Measurements from ENCODE around the gene GALNT18.
"Not testable (repeated sequence)": the region's sequence is repeated elsewhere in the genome, so short reads cannot be mapped to it uniquely, and the experiment has no call there.

GALNT18 gene

DNA sequence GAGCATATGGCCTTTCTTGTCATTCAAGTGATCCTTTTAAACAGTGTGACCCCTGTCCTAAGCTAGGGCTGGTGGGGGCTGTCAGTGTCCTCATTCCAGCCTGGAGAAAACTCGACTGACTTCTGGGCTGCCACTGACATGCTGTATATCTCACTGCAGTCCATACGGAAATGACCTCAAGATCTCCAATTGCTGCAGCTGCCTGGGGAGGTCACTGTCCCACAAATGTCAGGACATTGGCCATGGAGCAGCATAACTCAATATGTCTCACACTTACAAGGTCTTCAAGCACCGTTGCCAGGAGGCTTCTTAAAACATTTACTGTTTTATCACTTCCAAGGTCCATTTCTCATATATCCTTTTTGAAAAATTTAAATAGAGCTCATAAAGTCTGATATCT lies 240.9 kb downstream of the GALNT18 start:
- no peak for DNase-seq (ENCODE audit: low read depth)

DNA sequence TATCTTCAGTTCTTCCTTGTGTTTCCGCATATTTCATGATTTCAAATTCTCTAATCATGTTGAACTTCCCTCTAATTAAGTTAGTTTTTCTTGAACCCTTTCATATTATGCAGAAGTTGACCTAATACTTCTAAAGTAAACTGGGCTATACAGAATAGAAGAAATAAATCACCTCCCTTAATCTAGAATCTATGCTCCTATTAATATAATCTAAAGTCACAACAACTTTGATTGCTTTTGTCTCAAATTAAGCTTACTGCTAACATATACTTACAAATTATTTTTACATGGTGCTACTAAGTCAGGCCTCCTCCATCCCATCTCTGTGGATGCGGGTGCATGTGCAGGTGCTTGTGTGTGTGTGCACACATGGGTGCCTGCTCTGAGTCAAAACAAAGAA lies 241.5 kb downstream of the GALNT18 start:
- no peak for DNase-seq (ENCODE audit: low read depth)

DNA sequence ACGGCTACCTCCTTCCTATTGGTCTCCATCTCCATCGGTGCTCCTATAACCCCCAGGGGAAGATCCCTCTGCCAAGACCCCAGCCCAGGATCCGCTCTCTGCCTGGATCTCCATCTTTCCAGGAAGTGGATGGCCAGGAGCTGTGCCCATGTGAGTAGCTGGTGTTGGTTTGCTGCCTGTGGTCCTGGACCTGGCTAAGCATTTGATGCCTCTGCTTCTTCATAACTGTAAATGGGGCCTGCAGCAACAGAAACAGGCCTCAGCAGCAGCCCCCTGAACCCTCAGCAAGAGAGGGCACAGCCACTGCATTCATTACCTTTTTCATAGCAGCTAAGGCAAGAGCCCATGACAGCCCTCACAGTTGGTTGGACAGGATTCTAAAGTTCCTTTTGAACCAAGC lies 242.1 kb downstream of the GALNT18 start:
- DNase-seq (ENCODE audit: low read depth), result no peak

DNA sequence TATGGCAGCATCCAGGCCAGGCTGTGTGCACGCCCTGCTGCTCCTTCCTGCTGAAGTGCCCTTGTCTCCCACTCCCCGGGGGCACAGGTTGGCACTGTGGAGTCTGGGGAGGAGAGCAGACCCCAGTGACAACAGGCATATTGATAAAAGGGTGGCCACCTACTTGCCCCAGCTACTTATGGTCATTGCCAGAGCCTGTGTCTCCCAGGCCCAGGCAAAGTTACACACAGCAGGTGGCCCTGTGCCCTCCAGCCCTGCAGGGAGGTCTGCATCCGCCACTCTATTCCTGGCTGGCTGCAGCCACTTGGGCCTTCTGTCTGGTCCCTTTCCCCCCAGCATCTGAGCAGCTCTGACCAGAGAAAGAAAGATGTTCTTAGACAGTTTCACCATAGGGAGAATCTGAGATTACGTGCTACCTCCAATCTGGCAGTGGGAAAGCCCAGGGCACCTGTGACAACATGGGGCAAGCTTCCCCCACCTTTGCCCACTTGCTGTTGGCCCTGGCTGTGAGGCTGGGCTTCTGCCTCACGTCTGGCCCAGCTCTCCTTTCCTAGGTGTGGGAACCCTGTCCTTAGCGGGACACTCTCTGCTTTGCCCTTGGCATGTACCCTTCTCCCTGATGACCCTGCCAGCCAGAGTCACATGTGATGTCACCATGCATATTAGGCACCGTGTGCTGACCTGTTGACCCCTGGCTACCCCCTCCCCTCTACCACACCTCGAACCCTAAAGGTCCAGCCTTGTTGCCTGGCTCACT lies 243.4 kb downstream of the GALNT18 start:
- no peak for DNase-seq (ENCODE audit: low read depth)

DNA sequence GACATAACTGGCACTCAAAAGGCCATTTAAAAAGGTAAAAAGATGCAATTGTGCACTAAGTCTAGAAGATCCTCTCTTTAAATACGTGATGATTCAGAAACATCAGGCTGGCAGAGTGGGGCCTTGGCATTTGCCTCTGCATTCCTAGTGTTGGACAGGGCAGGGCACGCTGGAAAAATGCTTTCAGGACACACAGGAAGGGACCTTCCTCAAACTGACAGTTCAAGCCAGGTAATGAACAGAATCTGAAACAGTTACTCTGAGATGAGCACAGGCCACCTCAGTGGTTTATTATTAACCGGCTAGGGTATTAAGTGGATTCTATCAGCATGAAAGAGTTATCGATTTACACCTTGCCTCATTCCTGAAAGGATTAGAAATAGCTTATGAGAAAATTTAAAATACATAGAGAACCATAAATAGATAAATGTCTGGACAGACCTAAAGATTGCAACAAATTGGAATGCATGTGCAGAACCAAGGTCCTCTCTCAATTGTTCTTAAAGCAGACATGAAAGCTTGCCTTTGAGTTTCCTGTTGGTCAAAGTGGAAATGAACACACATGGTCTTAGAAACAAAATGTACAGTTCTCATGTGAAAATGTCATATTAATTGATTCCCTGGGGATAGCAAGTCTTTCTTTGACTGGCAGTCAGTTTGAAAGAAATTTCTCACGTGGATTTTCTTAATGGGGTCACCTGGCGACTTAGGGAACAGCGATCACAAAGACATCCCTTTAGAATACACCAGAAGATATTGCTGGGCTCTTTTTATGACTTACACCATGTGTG lies 247.3 kb downstream of the GALNT18 start:
- DNase-seq (ENCODE audit: low read depth), result no peak

DNA sequence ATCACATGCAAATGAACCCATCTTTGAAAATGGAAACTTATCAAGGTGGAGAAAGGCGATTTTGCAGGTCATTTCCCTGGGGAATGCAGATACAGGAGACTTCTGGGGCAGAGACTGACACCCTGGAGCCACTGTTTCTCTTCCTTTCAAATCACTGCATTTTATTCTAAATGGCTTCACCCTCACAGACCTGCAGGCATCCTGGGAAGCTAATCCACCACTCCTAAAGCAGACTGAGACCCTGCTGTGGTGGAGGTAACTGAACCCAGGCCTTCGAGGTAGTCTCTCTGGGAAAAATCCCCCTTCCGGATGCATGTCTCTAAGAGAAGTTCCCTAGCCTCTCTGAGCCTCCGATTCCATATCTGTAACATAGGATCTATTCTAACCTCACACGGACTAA lies 247.9 kb downstream of the GALNT18 start:
- DNase-seq (ENCODE audit: low read depth), result no peak

DNA sequence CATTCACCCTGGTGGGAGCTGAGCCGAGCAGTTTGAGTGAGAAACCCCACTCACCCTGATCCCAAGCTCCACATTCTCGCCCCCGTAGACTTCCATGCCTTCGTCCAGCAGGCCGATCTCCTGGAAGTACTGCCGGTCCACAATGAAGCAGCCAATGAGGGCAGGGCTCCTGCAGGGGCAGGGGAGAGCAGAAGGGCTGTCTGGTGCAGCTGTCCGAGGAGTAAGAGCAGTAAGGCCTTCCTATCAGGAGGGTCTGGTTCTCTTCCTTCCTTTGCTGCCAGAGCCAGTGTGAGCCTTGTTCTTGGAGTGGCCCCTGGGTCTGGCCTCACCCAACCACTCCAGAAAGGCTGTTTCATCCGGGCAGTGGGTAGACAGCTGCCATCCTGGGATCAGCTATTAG lies 249.3 kb downstream of the GALNT18 start:
- DNase-seq (ENCODE audit: low read depth), result no peak

DNA sequence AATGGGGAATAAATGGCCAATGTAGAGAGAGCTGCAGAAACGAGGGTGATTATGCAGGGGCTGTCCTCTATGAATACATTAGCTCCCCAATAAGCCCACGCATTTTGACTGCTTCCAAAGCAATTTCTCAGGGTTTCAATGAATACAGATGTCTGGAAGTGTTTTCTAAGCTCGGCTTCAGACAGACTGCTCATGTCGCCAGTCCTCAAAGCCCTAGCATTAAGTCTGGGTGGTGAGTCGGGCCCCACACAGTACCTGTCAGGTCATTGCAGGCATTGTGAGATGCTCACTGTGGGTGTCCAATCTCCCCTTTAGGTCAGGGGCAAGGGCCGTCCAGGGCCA lies 250.9 kb downstream of the GALNT18 start:
- DNase-seq (ENCODE audit: low read depth), result no peak

DNA sequence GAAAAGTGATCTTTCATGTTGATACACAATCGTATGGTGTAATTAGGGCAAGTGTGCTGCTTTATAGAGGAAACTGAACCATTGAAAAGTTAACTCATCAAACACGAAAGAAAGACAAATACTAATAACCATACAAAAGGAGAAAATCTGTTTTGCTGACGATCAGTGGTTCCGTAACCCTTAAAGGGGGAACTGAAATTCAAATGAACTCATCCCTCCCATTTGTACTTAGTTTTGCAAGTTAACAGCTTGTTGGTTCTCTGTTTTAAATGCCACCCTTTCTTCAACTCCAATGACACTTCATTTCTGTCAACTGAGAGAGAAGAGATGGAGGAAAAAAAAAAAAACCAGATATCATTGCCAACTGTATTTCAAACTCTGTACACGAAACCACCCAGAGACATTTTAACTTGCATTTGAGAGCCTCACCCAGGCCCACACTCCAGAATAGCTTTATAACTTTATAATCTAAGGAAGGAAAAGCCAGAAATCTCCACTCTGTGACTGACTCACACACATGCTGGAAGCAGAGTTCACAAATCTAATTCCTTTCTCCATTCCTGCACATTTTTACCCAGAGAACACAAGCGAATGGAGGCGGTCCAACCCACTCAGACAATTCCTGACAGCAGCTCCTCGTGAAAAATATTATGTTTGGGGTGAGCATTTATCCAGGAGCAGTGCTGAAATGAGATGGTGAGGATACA lies 251.4 kb downstream of the GALNT18 start:
- no peak for DNase-seq (ENCODE audit: low read depth)

DNA sequence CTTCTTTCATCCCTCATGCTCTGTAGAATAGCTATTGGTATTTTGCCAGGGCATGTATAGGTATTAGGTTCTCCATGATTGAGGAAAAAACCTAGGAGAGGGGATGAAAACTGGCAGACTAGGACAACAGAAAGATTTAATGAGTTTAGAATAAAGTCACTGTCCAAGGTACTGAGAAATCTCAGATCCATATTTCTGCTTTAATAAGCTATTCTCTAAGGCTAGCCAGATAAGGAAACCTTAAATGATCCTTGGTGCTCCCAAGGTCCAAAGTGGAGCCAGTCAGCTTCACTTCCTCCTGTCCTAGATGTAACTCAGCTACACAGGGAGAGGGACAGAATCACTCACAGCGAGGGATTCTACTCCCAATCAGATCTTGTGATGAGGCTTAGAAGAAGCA lies 255.0 kb downstream of the GALNT18 start:
- DNase-seq (ENCODE audit: low read depth), result no peak

DNA sequence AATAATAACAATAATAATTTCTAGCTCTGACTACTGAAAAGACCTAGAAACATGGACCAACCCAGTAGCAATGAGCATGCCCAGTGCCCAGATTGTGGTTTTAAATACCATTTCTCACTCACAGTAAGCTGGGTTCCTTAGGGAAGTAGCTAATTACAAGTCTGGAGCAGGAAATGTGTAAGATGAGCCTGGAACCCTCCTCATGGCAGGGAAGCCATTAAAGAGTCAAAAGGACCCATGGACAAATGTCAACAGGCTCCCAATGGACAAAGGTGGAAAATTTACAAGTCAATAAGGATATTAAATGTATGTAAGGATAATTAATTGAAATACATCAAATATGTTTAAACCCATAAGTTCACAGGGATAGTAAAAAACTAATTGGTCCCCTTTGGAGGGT lies 258.1 kb downstream of the GALNT18 start:
- DNase-seq (ENCODE audit: low read depth), result no peak

DNA sequence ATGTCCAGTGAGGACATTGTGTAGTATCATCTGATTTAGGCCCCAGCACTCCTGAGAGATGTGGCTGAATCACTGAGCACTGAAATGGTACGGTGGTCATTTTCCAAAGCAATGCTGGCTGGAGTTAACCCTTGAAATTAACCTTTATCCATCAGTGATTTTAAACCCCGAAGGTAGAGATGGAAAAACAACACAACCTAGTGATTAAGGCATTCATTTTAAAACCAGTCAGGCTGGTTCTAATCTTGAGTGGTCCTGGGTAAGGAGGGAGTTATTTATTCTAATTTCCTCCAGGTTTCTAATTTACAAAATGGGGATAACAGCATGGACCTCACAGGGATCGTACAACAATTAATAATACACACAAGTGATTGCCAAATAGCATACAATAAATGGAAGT lies 262.2 kb downstream of the GALNT18 start:
- no peak for DNase-seq (ENCODE audit: low read depth)

DNA sequence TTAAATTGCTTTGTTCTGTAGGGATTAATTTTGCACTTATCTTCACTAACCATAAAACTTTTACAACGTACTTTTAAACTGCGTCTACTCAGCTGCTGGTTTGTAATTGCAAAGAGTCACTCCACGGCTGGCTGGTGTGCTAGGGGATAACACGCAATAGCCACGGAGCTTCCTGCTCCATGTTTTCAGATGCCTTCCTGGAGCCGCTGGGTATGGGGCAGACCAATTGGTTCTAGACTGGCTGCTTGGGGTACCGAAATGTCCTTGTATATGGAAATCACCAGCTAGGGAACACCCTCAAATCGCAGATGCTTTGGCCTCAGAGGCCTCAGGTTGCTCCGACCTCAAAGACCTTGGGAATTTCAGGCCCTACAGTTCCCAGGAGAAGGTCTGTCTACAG lies 265.0 kb downstream of the GALNT18 start:
- DNase-seq (ENCODE audit: low read depth), result no peak

DNA sequence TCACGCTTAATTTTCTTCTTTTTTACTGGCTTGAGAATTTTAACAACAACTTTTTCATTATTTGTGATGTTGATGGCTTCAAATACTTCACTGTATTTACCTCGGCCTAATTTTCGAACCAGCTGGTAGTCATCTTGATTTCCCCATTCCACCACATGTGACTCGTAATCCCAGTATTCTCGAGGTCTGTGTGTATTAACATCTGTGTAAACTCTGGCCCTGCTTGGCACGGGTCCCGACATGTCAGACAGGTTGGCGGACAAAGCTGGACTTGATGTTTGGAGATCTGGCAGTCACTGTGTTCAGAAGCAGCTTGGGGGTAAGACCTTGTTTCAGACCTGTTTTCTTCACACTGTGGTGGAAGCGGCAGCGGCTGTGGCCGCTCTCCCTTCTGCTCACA lies 268.9 kb downstream of the GALNT18 start, which contains the start of gene CSNK2A3:
TSS of gene CSNK2A3 (minus strand) at position 373 of the 400 bp plus-strand sequence. CDS start at position 242, 131 bp downstream.
- DNase-seq (ENCODE audit: low read depth), result not testable (repeated sequence)

DNA sequence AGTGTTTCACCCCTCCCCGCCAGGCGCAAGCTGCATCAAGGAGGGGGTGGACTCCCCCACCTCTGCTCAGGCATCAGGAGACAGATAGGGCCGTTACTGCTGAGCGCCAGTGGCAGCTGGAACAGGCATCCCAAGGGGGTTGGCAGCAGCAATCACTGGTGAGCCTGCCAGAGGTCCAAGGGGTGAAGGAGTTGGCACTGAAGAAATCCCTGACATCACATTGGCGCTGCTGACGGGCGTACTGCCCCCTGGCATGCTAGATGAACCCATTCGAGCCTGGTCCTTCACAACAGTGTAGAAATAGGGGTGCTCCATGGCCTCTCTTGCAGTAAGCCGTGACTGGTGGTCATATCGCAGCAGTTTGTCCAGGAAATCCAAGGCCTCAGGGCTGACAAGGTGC lies 270.0 kb downstream of the GALNT18 start:
- DNase-seq (ENCODE audit: low read depth), result not testable (repeated sequence)

DNA sequence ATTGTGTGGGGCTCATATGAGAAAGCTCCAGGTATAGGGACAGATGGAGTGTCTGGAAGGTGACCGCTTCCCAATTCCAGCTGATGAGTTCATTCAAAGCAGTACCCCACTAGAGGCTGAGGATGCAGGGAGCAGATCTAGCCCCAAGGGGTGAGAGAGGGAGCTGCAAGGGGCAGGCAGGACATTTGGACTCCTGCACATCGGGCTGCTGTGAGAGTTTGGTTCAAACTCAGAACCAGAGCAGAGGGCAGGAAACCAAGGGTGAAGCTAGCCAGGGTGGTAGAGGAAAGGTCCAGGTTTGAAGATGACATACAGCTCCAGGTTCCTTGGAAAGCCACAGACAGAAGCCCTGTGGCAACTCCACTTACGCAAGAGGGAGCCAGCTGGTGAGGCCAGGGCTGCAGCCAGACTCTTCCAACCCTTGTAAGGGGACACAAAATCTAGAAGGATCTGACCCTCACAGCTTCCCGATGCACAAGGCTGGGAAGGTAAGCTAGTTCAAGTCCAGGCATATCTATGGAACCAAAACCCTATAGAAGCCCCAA lies 270.7 kb downstream of the GALNT18 start:
- DNase-seq (ENCODE audit: low read depth), result no peak

DNA sequence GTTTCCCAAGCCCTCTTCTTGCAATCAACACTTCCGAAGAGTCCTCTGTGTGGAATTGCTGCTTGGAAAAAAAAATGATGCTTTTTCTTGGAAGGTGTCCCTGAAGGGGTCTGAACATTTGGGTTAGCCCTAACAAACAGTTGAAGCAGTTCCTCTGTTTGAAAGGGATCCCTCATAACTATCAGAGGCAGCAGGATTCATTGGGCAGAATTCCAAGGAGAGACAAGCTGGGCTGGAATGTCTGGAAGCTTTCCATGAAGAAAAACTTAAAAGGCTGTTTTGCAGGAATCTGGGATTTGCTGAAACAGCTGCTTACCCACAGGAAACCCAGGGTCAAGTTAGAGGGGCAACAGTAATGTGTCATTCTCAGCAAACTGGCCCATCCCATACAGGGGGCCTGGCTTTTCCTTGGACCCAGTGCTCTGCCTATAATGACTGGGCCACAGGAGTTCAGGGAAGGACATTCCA lies 271.9 kb downstream of the GALNT18 start:
- peak; percentile 15 for DNase-seq (ENCODE audit: low read depth)

DNA sequence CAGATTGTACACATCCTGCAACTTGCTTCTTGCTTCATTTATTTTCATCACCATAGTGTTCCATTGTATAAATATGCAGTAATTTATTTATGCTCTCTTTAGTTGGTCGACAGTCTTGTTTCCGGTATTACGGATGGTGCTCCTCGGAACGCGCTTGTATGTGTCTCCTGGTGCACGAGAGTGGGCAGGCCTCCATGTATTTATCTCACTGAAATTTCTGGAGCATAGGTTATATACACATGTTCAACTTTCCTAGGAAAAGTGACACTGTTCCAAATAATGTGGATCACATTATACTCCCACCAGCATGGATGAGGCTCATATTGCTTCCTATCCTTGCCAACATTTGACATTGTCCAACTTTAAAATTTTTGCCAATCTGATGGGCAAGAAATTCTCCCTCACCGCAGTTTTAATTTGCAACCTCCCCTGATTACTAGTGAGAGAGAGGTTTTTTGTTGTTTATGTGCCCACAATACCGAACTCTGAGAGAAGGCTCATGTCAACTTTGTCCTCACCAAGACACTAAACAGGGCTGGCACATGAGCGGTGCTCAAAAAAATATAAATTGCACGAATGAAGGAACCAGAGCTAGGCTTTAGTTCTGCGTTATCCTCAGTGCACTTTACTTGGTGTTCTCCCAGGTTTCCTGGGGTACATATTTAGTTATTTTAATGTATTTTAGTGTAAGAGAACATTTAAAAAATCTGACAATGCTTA lies 272.5 kb downstream of the GALNT18 start:
- DNase-seq (ENCODE audit: low read depth), result no peak

DNA sequence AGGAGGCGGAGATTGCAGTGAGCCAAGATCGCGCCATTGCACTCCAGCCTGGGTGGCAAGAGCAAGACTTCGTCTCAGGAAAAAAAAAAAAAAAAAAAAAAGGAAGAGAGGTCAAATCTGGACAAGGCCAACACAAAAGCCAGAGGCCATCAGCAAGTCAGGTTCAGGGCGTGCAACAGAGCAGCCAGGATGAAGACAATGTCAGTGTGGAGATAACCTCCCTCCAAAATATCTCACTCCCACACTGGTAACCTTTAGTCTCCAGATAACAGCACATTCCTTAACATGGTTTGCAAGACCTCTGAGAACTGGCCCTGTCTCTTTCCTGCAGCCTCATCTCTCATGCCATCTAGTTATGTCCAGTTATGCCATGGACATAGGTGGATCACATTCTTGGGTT lies 273.5 kb downstream of the GALNT18 start:
- no peak for DNase-seq (ENCODE audit: low read depth)

DNA sequence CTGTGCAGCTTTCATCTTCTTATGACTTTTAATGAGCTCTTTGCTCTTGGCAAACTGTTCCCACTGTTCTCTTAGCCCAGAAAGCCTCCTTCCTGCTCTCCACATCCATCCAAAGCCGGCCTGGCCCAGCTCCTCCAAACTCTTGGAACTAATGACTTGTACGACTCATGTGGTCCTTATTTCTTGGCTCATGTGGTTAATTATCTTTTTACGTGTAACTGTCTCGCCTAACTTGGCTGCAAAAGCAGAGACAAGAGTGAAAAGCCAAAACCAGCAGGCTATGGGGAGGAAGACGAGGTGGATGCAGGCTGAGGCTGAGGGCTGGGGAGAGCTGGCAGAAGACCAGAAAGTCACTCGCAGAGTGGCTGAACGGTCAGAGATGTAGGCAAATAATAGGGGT lies 274.2 kb downstream of the GALNT18 start:
- DNase-seq (ENCODE audit: low read depth), result no peak

DNA sequence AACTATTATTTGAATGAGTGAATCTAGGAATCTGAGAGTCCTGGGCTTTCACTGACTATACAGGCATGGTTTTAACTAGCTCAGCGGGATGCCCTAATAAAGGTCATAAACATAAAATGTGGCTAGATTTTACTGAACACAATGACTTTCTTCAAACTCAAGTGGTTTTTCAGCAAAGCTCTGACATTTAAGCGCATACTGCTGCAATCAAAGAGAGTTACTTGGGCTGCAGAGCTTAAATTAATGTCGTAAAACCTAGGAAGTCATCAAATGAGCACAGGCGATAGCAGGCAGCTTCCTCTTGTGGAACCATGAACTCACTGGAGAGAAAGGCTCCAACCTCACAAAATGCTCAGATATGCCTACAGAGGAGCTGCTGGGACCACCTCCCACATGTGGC lies 275.5 kb downstream of the GALNT18 start:
- DNase-seq (ENCODE audit: low read depth), result no peak

DNA sequence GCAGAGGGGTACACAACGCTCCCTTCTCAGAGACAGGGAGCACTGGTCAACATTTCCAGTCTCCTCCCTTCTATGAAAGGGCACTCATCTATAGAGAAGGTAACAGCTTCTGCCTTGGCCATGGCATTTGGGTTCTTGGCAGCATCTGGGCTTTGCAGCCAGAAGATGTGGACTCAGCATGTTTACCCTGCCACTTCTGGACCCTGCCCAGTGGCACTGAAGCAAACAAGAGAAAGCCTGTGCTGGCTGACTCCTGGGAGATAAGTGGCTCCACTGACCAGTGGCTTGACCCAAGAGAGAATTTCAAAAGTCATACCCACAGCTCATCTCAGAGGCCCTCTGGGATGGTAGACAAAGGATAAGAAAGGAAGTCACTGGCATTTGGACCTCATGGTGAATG lies 276.7 kb downstream of the GALNT18 start:
- DNase-seq (ENCODE audit: low read depth), result no peak

Measured in non-pigmented ciliary epithelial cell (primary cell).